Measurements from ENCODE around the gene DOCK7. TPM values are rescaled to one million over a fixed set of nuclear protein-coding genes. Genes with fewer than 3 reads are reported as not detected.

Gene DOCK7
- total RNA-seq, 4 donors from 2014 or later, result 23.4 to 47.0 (median 44.2) TPM

GRCh38 chr1:62476525-62477219 lies 211.5 kb downstream of the DOCK7 start:
- 78% methylated on average over 3 of the region's 3 CpGs for WGBS
- no peak for DNase-seq (ENCODE audit: low spot score in 2 of 2)
- Histone ChIP-seq H3K36me3 (peaks cover 42% of the 10 kb centered on the region), H3K4me1 (no peaks in the 10 kb centered on the region), H3K27ac (no peak overlapping the region), H3K9me3 (no peaks in the 10 kb centered on the region), H3K27me3 (no peaks in the 10 kb centered on the region), H3K4me3 (no peak overlapping the region)
- TF ChIP-seq CTCF (IDR thresholded peaks at IDR 0.05) (no peak), POLR2AphosphoS5 (IDR thresholded peaks at IDR 0.05) (no peak), POLR2A (IDR thresholded peaks at IDR 0.05) (no peak), EP300 (IDR thresholded peaks at IDR 0.05) (no peak)

GRCh38 chr1:62467092-62467491 lies 221.1 kb downstream of the DOCK7 start:
- H3K27me3 ChIP-seq, result no peaks in the 10 kb centered on the region
- no peak for TF ChIP-seq POLR2AphosphoS5 (IDR thresholded peaks at IDR 0.05)
- no peak for TF ChIP-seq EP300 (IDR thresholded peaks at IDR 0.05)
- no peak for TF ChIP-seq POLR2A (IDR thresholded peaks at IDR 0.05)
- H3K4me1 ChIP-seq, result no peaks in the 10 kb centered on the region
- no peak overlapping the region for H3K4me3 ChIP-seq
- peaks cover 63% of the 10 kb centered on the region for H3K36me3 ChIP-seq
- peaks cover 4% of the 10 kb centered on the region for H3K9me3 ChIP-seq
- no peak for DNase-seq (ENCODE audit: low spot score in 2 of 2)
- H3K27ac ChIP-seq, result no peak overlapping the region

- peaks cover 36% of the 10 kb centered on the region for H3K36me3 ChIP-seq
- 92% methylated on average over 3 of the region's 3 CpGs for WGBS
Measured at GRCh38 chr1:62462370-62462769, 225.8 kb downstream of the DOCK7 start.

GRCh38 chr1:62457955-62458354 lies 230.2 kb downstream of the DOCK7 start:
- Histone ChIP-seq H3K27me3 (no peaks in the 10 kb centered on the region), H3K9me3 (no peaks in the 10 kb centered on the region), H3K4me1 (no peaks in the 10 kb centered on the region), H3K27ac (no peak overlapping the region), H3K36me3 (peaks cover 43% of the 10 kb centered on the region), H3K4me3 (no peak overlapping the region)
- WGBS, result 66% methylated on average over 7 of the region's 7 CpGs
- no peak for DNase-seq (ENCODE audit: low spot score in 2 of 2)
- no peak for TF ChIP-seq POLR2AphosphoS5 (IDR thresholded peaks at IDR 0.05)
- TF ChIP-seq CTCF (IDR thresholded peaks at IDR 0.05), result no peak
- no peak for TF ChIP-seq POLR2A (IDR thresholded peaks at IDR 0.05)
- no peak for TF ChIP-seq EP300 (IDR thresholded peaks at IDR 0.05)

More at GRCh38 chr1:62462370-62462769, 225.8 kb downstream of the DOCK7 start:
- TF ChIP-seq POLR2A (IDR thresholded peaks at IDR 0.05) (no peak), POLR2AphosphoS5 (IDR thresholded peaks at IDR 0.05) (no peak), CTCF (IDR thresholded peaks at IDR 0.05) (no peak), EP300 (IDR thresholded peaks at IDR 0.05) (no peak)
- Histone ChIP-seq H3K4me1 (no peaks in the 10 kb centered on the region), H3K9me3 (no peaks in the 10 kb centered on the region), H3K27me3 (no peaks in the 10 kb centered on the region), H3K4me3 (no peak overlapping the region), H3K27ac (no peak overlapping the region)
- no peak for DNase-seq (ENCODE audit: low spot score in 2 of 2)

GRCh38 chr1:62452951-62453350 lies 235.2 kb downstream of the DOCK7 start:
- WGBS, result 88% methylated on average over 1 of the region's 1 CpG
- no peaks in the 10 kb centered on the region for H3K9me3 ChIP-seq
- no peaks in the 10 kb centered on the region for H3K27me3 ChIP-seq
- no peaks in the 10 kb centered on the region for H3K4me1 ChIP-seq
- DNase-seq (ENCODE audit: low spot score in 2 of 2), result no peak
- no peak overlapping the region for H3K4me3 ChIP-seq
- peaks cover 73% of the 10 kb centered on the region for H3K36me3 ChIP-seq
- TF ChIP-seq EP300 (IDR thresholded peaks at IDR 0.05) (no peak), POLR2AphosphoS5 (IDR thresholded peaks at IDR 0.05) (no peak), POLR2A (IDR thresholded peaks at IDR 0.05) (no peak), CTCF (IDR thresholded peaks at IDR 0.05) (no peak)
- H3K27ac ChIP-seq, result no peak overlapping the region

Data from suprapubic skin (tissue), 4 donors.